Urinary bladder (tissue), 4 donors: Measurements from ENCODE around the gene ABCG1. TPM values are rescaled to one million over a fixed set of nuclear protein-coding genes. Genes with fewer than 3 reads are reported as not detected.
"Not testable (repeated sequence)": the region's sequence is repeated elsewhere in the genome, so short reads cannot be mapped to it uniquely, and the experiment has no call there.

Source experiments
- DNase-seq: peaks from one replicate; pipeline ENCODE4 v3.0.0-alpha.2; 2015; ENCODE audit errors: extremely low spot score
- H3K27ac ChIP-seq: one replicate; pipeline ENCODE4 v1.5.1; 2013; ENCODE audit warnings: low read depth, mild to moderate bottlenecking, moderate library complexity
- H3K36me3 ChIP-seq: one replicate; pipeline ENCODE4 v1.6.1; 2013; ENCODE audit warnings: mild to moderate bottlenecking, moderate library complexity; ENCODE audit not compliant: insufficient read depth
- H3K4me1 ChIP-seq: one replicate; pipeline ENCODE4 v1.6.1; 2013; ENCODE audit warnings: mild to moderate bottlenecking, moderate library complexity; ENCODE audit not compliant: insufficient read depth
- H3K4me3 ChIP-seq: one replicate; pipeline ENCODE4 v1.5.1; 2013; ENCODE audit warnings: low read depth, low read length
- WGBS: extraction: QIAGEN DNeasy Blood & Tissue Kit; methylation state at CpG from one replicate; pipeline ENCODE4 v1.1.7; 2013; 5-methylcytosine and 5-hydroxymethylcytosine counted together
- polyA plus RNA-seq: library from polyadenylated mRNA; stranded (reverse); fragments of 200-250 nt; gene quantifications from one replicate; pipeline ENCODE4 v1.2.3, GENCODE V29; 2013
- total RNA-seq: library from RNA; depleted of rRNA; stranded (reverse); fragments of >200 nt; gene quantifications from one replicate; pipeline ENCODE4 v1.2.3, GENCODE V29; 2014
- donor health status: healthy with polysubstance abuse.
- donor health status: healthy.

The ABCG1 gene
- 12.7 TPM for total RNA-seq
- polyA plus RNA-seq, result 16.3 TPM

GRCh38 chr21:42218836-42219605 lies at the start of gene ABCG1:
ABCG1 (plus strand) TSS chr21:42219140; CDS start chr21:42219263, 123 bp downstream.
- H3K36me3 ChIP-seq, result no peaks in the 10 kb centered on the region
- no peak for DNase-seq
- under 1% methylated on average over 83 of the region's 83 CpGs for WGBS
- peak within 1 kb of the TSS; percentile 69 for H3K4me3 ChIP-seq
- H3K4me1 ChIP-seq, result no peaks in the 10 kb centered on the region
- H3K27ac ChIP-seq, result peak within 1 kb of the TSS; percentile 69

GRCh38 chr21:42169758-42170157 lies 49.2 kb upstream of the ABCG1 start:
- Histone ChIP-seq H3K36me3 (no peaks in the 10 kb centered on the region), H3K4me1 (no peaks in the 10 kb centered on the region), H3K4me3 (no peak overlapping the region), H3K27ac (no peak overlapping the region)
- DNase-seq, result no peak

- 64% methylated on average over 14 of the region's 14 CpGs for WGBS
- H3K27ac ChIP-seq, result no peak overlapping the region
- DNase-seq, result peak; percentile 52
- no peaks in the 10 kb centered on the region for H3K4me1 ChIP-seq
- no peak overlapping the region for H3K4me3 ChIP-seq
- H3K36me3 ChIP-seq, result no peaks in the 10 kb centered on the region
These were observed 47.6 kb upstream of the ABCG1 start for GRCh38 chr21:42171091-42172053.

- no peak overlapping the region for H3K4me3 ChIP-seq
- DNase-seq, result no peak
- no peaks in the 10 kb centered on the region for H3K4me1 ChIP-seq
- no peak overlapping the region for H3K27ac ChIP-seq
- 90% methylated on average over 40 of the region's 40 CpGs for WGBS
- H3K36me3 ChIP-seq, result no peaks in the 10 kb centered on the region
These were observed 46.1 kb upstream of the ABCG1 start for GRCh38 chr21:42172596-42173483.

- DNase-seq, result no peak
These were observed 44.8 kb upstream of the ABCG1 start for GRCh38 chr21:42174173-42174572.

GRCh38 chr21:42175110-42175710 lies 43.7 kb upstream of the ABCG1 start:
- H3K4me1 ChIP-seq, result no peaks in the 10 kb centered on the region
- 82% methylated on average over 6 of the region's 6 CpGs for WGBS
- no peak for DNase-seq
- H3K4me3 ChIP-seq, result no peak overlapping the region
- H3K36me3 ChIP-seq, result no peaks in the 10 kb centered on the region
- no peak overlapping the region for H3K27ac ChIP-seq

More at GRCh38 chr21:42174173-42174572, 44.8 kb upstream of the ABCG1 start:
- no peaks in the 10 kb centered on the region for H3K4me1 ChIP-seq
- WGBS, result 81% methylated on average over 4 of the region's 4 CpGs
- no peak overlapping the region for H3K4me3 ChIP-seq
- no peaks in the 10 kb centered on the region for H3K36me3 ChIP-seq
- H3K27ac ChIP-seq, result no peak overlapping the region

GRCh38 chr21:42176859-42177258 lies 42.1 kb upstream of the ABCG1 start:
- DNase-seq, result no peak
- no peaks in the 10 kb centered on the region for H3K4me1 ChIP-seq
- 38% methylated on average over 3 of the region's 3 CpGs for WGBS
- no peak overlapping the region for H3K27ac ChIP-seq
- H3K36me3 ChIP-seq, result no peaks in the 10 kb centered on the region
- H3K4me3 ChIP-seq, result no peak overlapping the region

- Histone ChIP-seq H3K36me3 (no peaks in the 10 kb centered on the region), H3K4me3 (no peak overlapping the region), H3K4me1 (no peaks in the 10 kb centered on the region), H3K27ac (no peak overlapping the region)
- no peak for DNase-seq
- 67% methylated on average over 3 of the region's 3 CpGs for WGBS
These were observed 39.6 kb upstream of the ABCG1 start for GRCh38 chr21:42179316-42179715.

GRCh38 chr21:42180001-42180400 lies 38.9 kb upstream of the ABCG1 start:
- H3K36me3 ChIP-seq, H3K27ac ChIP-seq, DNase-seq, H3K4me3 ChIP-seq, H3K4me1 ChIP-seq: not testable (repeated sequence)
- 89% methylated on average over 3 of the region's 3 CpGs for WGBS

- DNase-seq, result no peak
- Histone ChIP-seq H3K27ac (no peak overlapping the region), H3K4me3 (no peak overlapping the region), H3K4me1 (no peaks in the 10 kb centered on the region), H3K36me3 (no peaks in the 10 kb centered on the region)
- 65% methylated on average over 4 of the region's 4 CpGs for WGBS
These were observed 36.1 kb upstream of the ABCG1 start for GRCh38 chr21:42182713-42183371.

GRCh38 chr21:42183374-42184266 lies 35.3 kb upstream of the ABCG1 start:
- DNase-seq, result no peak
- Histone ChIP-seq H3K4me3 (no peak overlapping the region), H3K4me1 (no peaks in the 10 kb centered on the region), H3K27ac (no peak overlapping the region), H3K36me3 (no peaks in the 10 kb centered on the region)
- 94% methylated on average over 6 of the region's 6 CpGs for WGBS

GRCh38 chr21:42186591-42186990 lies 32.3 kb upstream of the ABCG1 start:
- Histone ChIP-seq H3K4me1 (no peaks in the 10 kb centered on the region), H3K36me3 (no peaks in the 10 kb centered on the region), H3K27ac (no peak overlapping the region), H3K4me3 (no peak overlapping the region)
- 56% methylated on average over 2 of the region's 2 CpGs for WGBS
- DNase-seq, result no peak
